ENCODE data around the gene GRID1. TPM values are rescaled to one million over a fixed set of nuclear protein-coding genes. Genes with fewer than 3 reads are reported as not detected.

Gene GRID1
- total RNA-seq, 4 donors from 2014 or later: 0.03 to 2.7 (median 0.49) TPM

DNA sequence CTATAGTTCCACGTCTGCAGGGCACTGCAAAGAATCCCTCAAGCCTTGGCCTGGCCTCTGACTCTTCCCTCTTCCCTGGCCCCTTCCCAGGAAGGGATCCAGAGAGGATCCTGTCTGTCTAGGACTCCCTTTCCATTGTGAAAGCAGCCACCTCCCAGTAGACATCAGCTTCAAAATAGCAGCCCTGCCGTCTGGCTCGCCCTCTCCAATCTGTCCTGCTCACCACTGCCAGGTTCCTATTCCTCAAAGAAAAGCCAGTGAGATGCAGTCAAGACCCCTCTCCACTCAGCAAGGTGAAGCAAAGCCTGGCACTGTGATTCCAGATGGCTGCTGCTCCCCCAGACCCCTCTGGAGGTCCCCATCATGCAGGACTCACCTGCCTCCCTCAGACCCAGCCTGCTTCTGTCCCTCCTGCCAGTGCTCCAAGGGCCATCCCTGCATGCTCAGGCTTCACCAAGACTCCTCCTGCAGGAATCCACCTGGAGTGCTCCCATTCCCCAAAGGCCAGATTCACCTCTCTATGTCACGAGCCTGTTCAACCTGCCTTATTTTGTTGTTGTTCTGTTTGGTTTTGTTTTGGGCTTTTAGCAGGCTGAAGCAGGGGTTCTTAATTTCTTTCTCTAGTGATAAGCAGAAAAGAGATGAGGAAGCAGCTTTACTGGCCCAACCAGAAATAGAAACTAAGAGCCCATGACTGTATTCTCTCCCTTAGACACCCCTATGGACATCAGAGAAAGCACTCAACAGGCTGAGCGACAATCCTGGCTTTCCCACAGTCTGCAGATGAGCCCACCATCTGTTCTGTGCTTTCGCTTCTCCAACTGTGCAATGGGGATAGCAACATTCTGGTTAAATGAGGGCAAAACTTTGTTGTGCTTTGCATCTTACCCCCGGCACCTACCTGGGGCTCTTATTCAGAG, 305.1 kb downstream of the GRID1 start:
- no peak overlapping the region for H3K27ac ChIP-seq
- intact Hi-C loops (cut with DNase I): no loop called here
- WGBS, 2 donors: 60 to 78% methylated on average over 5 to 7 of the region's 7 CpGs
- no peaks in the 10 kb centered on the region for H3K4me1 ChIP-seq
- H3K36me3 ChIP-seq: no peaks in the 10 kb centered on the region
- H3K4me3 ChIP-seq: no peak overlapping the region
- DNase-seq: no peak
- no peaks in the 10 kb centered on the region for H3K9me3 ChIP-seq
- TF ChIP-seq, protein P1, sequence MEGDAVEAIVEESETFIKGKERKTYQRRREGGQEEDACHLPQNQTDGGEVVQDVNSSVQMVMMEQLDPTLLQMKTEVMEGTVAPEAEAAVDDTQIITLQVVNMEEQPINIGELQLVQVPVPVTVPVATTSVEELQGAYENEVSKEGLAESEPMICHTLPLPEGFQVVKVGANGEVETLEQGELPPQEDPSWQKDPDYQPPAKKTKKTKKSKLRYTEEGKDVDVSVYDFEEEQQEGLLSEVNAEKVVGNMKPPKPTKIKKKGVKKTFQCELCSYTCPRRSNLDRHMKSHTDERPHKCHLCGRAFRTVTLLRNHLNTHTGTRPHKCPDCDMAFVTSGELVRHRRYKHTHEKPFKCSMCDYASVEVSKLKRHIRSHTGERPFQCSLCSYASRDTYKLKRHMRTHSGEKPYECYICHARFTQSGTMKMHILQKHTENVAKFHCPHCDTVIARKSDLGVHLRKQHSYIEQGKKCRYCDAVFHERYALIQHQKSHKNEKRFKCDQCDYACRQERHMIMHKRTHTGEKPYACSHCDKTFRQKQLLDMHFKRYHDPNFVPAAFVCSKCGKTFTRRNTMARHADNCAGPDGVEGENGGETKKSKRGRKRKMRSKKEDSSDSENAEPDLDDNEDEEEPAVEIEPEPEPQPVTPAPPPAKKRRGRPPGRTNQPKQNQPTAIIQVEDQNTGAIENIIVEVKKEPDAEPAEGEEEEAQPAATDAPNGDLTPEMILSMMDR (IDR thresholded peaks at IDR 0.05): no peak
- H3K27me3 ChIP-seq: no peaks in the 10 kb centered on the region

DNA sequence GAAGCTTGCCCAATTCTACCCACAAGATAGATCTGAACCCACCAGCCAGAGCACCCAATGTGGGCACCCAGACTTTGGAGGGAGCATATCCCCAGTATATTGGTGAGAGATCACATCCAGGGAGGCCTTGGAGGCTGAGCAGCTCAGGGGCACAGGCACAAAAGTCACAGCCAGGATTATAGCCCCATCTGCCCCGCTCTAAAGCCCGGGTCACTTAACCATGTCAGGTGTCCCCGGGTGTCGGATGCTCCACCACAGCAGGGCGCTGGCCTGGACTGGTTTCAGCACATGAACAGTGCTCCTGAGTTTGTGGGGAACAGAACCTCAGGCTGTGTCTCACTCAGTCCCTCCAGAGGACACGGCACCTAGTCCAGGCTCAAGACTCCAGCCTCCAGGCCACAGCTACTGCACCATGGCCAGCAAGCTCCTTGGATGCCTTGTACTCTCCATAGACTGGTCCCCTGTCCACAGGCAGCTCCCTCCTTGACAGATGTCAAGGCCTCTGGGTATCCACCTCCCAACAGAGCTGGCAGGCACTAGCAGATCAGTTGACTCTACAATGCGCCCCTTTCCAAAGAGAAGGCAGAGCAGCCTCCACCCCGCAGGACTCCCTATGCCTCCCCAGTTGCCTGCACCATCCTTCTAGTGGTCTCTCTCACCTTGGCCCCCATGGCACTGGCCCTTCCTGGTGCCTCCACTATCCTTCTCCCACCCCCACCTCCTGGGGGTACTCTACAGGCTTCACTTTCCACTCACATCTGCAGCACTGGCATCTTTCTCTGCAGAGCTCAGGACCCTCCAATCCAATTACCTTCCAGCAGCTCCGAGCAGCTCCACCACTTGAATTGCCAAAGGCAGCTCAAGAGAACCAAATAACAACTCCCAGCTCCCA, 306.0 kb downstream of the GRID1 start:
- H3K36me3 ChIP-seq: no peaks in the 10 kb centered on the region
- intact Hi-C loops (cut with DNase I): no loop called here
- 66 to 77% methylated on average over 5 to 6 of the region's 9 CpGs for WGBS, 2 donors
- no peak for DNase-seq
- no peak overlapping the region for H3K4me3 ChIP-seq
- no peak for TF ChIP-seq POLR2A (IDR thresholded peaks at IDR 0.05)
- TF ChIP-seq, protein P1 (IDR thresholded peaks at IDR 0.05): no peak
- no peaks in the 10 kb centered on the region for H3K9me3 ChIP-seq
- H3K27ac ChIP-seq: no peak overlapping the region
- no peaks in the 10 kb centered on the region for H3K27me3 ChIP-seq
- H3K4me1 ChIP-seq: no peaks in the 10 kb centered on the region

DNA sequence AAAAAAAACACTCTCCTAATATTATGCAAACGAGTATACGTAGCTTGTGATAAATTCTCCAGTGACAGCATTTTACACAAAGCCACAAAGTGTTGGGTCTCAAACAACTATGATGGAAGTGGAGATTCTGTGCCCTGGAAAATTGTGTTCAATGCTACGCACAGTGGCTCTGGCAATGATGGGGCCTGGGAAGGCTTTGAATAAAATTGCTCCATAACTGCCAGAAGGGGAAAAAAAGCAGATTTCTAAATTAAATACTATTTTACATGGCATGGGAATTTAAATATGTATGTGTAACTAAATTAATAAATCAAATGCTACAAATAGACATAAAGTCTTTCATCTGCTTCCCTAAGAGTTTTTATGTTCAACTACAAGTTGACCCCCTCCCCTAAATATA, 306.7 kb downstream of the GRID1 start:
- H3K27ac ChIP-seq: no peak overlapping the region
- no peaks in the 10 kb centered on the region for H3K9me3 ChIP-seq
- H3K36me3 ChIP-seq: no peaks in the 10 kb centered on the region
- TF ChIP-seq POLR2A (IDR thresholded peaks at IDR 0.05): no peak
- TF ChIP-seq, protein P1 (IDR thresholded peaks at IDR 0.05): no peak
- no peak overlapping the region for H3K4me3 ChIP-seq
- intact Hi-C loops (cut with DNase I): no loop called here
- 94 to 97% methylated on average over 3 of the region's 3 CpGs for WGBS, 2 donors
- no peaks in the 10 kb centered on the region for H3K27me3 ChIP-seq
- no peaks in the 10 kb centered on the region for H3K4me1 ChIP-seq
- no peak for DNase-seq

DNA sequence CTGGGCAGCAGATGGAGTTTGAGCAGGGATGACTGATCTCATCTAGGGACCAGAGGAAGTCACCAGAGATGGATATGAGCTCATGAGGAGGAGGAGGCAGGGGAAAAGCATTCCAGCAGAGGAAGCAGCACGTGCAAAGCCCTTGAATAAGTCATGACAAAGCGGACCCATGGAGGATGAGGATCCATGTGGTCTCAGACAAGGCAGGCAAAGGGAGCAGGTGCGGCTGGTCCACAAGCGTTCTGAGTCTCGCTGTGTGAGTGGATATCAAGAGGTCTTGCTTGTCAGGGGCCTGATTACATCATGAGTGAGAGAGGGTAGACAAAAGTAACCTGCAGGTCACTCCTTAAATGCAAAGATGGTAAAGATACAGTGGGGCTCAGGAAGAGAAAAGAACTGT, 307.6 kb downstream of the GRID1 start:
- H3K4me1 ChIP-seq: no peaks in the 10 kb centered on the region
- intact Hi-C loops (cut with DNase I): no loop called here
- no peak for DNase-seq
- H3K4me3 ChIP-seq: no peak overlapping the region
- H3K27ac ChIP-seq: no peak overlapping the region
- TF ChIP-seq, protein P1 (IDR thresholded peaks at IDR 0.05): no peak
- TF ChIP-seq POLR2A (IDR thresholded peaks at IDR 0.05): no peak
- WGBS, 2 donors: 74 to 85% methylated on average over 5 of the region's 5 CpGs
- H3K36me3 ChIP-seq: no peaks in the 10 kb centered on the region
- no peaks in the 10 kb centered on the region for H3K27me3 ChIP-seq
- no peaks in the 10 kb centered on the region for H3K9me3 ChIP-seq

DNA sequence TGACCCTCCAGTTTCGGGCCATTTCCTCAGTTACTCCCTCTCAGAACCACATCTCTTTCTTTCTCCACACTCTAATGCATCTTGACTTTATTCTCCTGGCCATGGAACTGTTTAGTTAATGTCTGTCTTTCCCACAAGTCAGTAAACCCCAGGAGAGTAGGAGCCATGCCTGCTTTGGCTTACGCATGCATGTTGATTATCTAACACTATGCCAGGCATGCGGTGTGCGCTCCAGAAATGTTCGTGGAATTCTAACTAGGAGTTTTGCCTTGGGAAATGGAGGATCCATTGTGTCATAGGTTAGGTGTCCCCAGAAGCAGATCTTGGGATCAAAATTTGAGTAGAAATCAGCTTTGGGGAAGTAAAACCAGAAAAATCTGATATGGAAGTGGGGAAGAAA, 308.9 kb downstream of the GRID1 start:
- Histone ChIP-seq H3K27me3 (no peaks in the 10 kb centered on the region), H3K36me3 (no peaks in the 10 kb centered on the region), H3K4me3 (no peak overlapping the region), H3K27ac (no peak overlapping the region), H3K9me3 (no peaks in the 10 kb centered on the region), H3K4me1 (no peaks in the 10 kb centered on the region)
- intact Hi-C loops (cut with DNase I): no loop called here
- WGBS, 2 donors: 78 to 86% methylated on average over 5 of the region's 5 CpGs
- no peak for DNase-seq
- TF ChIP-seq, protein P1 (IDR thresholded peaks at IDR 0.05): no peak
- no peak for TF ChIP-seq POLR2A (IDR thresholded peaks at IDR 0.05)

Data from esophagus squamous epithelium (tissue), 5 donors.